ENCODE data around the gene TPRA1. TPM values are rescaled to one million over a fixed set of nuclear protein-coding genes. Genes with fewer than 3 reads are reported as not detected.

TPRA1 gene
- total and polyA plus RNA-seq, 8 donors, result 10.1 to 46.4 (median 19.6) TPM

- Histone ChIP-seq H3K27ac (no peak overlapping the region), H3K36me3 (peaks cover 16 to 60% (median 54%) of the 10 kb centered on the region in 4 donors), H3K4me1 (peaks cover 0 to 7% (median 0%) of the 10 kb centered on the region in 4 donors), H3K4me3 (no peak overlapping the region), H3K9me3 (no peaks in the 10 kb centered on the region), H3K27me3 (no peaks in the 10 kb centered on the region)
- WGBS, 5 donors, result 91 to 97% (median 95%) methylated on average over 8 of the region's 8 CpGs
- no peak for DNase-seq
- intact Hi-C loops (cut with DNase I; ENCODE audit: low total_unique reads), result no loop called here
- no peak for TF ChIP-seq CTCF (IDR thresholded peaks at IDR 0.05)
- TF ChIP-seq POLR2A (IDR thresholded peaks at IDR 0.05), result no peak
- no peak for TF ChIP-seq EP300 (IDR thresholded peaks at IDR 0.05)
- TF ChIP-seq POLR2AphosphoS5 (IDR thresholded peaks at IDR 0.05), result no peak
Observed at GRCh38 chr3:127611251-127611650, 20.7 kb upstream of the TPRA1 start.

DNA sequence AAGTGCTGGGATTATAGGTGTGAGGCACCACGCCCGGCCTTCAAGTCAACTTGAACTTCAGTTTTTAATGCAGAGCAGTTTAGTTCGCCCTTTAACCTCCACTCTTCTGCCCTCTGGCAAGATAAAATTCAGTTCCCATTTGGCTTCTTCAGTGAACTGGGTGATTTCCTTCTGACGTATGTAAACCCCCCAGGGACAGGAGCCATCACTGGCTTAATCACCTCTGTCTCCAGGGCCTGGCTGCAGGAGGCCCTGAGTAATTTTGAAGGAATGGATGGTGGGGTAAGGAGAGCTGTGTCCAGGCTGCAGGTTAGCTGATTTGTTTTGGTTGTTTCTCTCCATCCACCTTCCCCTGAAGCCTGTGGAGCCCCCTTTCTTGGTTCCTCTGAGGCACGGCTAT is 19.6 kb upstream of the TPRA1 start:
- no peaks in the 10 kb centered on the region for H3K9me3 ChIP-seq
- TF ChIP-seq POLR2AphosphoS5 (IDR thresholded peaks at IDR 0.05) (no peak), EP300 (IDR thresholded peaks at IDR 0.05) (no peak), CTCF (IDR thresholded peaks at IDR 0.05) (no peak), POLR2A (IDR thresholded peaks at IDR 0.05) (no peak)
- DNase-seq, result no peak
- no peak overlapping the region for H3K27ac ChIP-seq
- H3K27me3 ChIP-seq, result no peaks in the 10 kb centered on the region
- H3K36me3 ChIP-seq, result peaks cover 21 to 60% (median 58%) of the 10 kb centered on the region in 4 donors
- peaks cover 0 to 7% (median 0%) of the 10 kb centered on the region in 4 donors for H3K4me1 ChIP-seq
- intact Hi-C loops (cut with DNase I; ENCODE audit: low total_unique reads), result no loop called here
- H3K4me3 ChIP-seq, result no peak overlapping the region
- 87 to 95% (median 89%) methylated on average over 5 of the region's 5 CpGs for WGBS, 5 donors

GRCh38 chr3:127608362-127608718 is 17.8 kb upstream of the TPRA1 start:
- Histone ChIP-seq H3K27me3 (no peaks in the 10 kb centered on the region), H3K36me3 (peaks cover 21 to 76% (median 66%) of the 10 kb centered on the region in 4 donors), H3K4me1 (peaks cover 0 to 6% (median 0%) of the 10 kb centered on the region in 4 donors), H3K27ac (no peak overlapping the region), H3K9me3 (no peaks in the 10 kb centered on the region), H3K4me3 (no peak overlapping the region)
- intact Hi-C loops (cut with DNase I; ENCODE audit: low total_unique reads), result no loop called here
- WGBS, 5 donors, result 81 to 96% (median 95%) methylated on average over 14 of the region's 14 CpGs
- no peak for TF ChIP-seq CTCF (IDR thresholded peaks at IDR 0.05)
- TF ChIP-seq POLR2A (IDR thresholded peaks at IDR 0.05), result no peak
- no peak for TF ChIP-seq EP300 (IDR thresholded peaks at IDR 0.05)
- TF ChIP-seq POLR2AphosphoS5 (IDR thresholded peaks at IDR 0.05), result no peak
- no peak for DNase-seq

GRCh38 chr3:127607675-127608361 is 17.3 kb upstream of the TPRA1 start:
- intact Hi-C loops (cut with DNase I; ENCODE audit: low total_unique reads), result no loop called here
- Histone ChIP-seq H3K9me3 (no peaks in the 10 kb centered on the region), H3K27me3 (no peaks in the 10 kb centered on the region), H3K27ac (no peak overlapping the region), H3K4me1 (peaks cover 0 to under 1% (median 0%) of the 10 kb centered on the region in 4 donors), H3K4me3 (no peak overlapping the region), H3K36me3 (peaks cover 21 to 78% (median 66%) of the 10 kb centered on the region in 4 donors)
- DNase-seq, result no peak
- TF ChIP-seq POLR2A (IDR thresholded peaks at IDR 0.05) (no peak), EP300 (IDR thresholded peaks at IDR 0.05) (no peak), POLR2AphosphoS5 (IDR thresholded peaks at IDR 0.05) (no peak), CTCF (IDR thresholded peaks at IDR 0.05) (no peak)
- 90 to 94% (median 92%) methylated on average over 7 of the region's 7 CpGs for WGBS, 5 donors
